NCI-H446 (cell line): ENCODE results near the gene ARAP1.

Experiments
- DNase-seq, 2 experiments: peaks; one replicate each; lab custom pipeline; 2025; lab: John Stamatoyannopoulos, UW

ARAP1 gene

GRCh38 chr11:72743321-72744221 lies 8.6 kb downstream of the ARAP1 start:
- no peak for DNase-seq

GRCh38 chr11:72742513-72743320 lies 9.5 kb downstream of the ARAP1 start:
- no peak for DNase-seq

GRCh38 chr11:72741849-72742512 lies 10.2 kb downstream of the ARAP1 start:
- DNase-seq: no peak

- DNase-seq: no peak
Measured at GRCh38 chr11:72741429-72741833, 10.8 kb downstream of the ARAP1 start.

DNA sequence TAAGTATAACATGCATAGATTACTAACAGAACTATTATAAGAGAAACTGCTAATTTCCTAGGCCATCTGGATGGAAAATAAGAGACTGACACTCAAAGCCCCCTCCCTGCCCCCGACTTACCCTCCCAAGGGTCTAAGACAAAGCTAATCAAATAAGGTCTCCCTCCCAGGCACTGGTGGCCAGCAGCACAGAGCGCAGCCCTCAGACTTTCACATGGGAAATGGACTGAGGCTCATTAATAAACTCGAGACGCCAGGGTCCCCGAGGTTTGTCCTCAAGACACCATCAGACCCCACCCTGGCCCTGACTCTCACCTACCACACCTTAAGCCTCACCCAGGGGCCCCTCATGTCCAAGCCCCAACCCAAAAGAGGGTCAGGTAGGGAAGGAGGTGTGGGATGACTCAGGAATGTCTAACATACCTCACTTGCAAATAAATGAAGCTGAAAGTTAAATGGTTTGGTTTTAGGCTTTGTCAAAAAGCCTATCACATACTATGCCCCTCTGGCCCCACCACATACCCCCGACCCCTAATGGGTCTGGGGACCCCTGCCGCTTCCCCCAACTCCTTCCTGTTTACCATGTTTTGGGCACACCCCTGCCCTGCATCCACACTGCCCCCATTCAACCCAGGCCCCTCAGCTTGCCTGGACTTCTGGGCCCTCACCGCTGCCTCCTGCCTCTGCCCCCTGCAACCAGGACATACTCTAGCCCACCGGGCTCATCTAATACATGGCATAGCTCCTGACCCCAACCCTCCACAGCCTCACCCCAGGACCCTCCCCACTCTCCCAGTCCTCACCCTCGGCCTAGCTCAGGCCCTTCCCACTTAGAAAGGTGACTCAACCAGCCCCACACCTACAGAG lies 11.4 kb downstream of the ARAP1 start:
- DNase-seq: no peak

DNA sequence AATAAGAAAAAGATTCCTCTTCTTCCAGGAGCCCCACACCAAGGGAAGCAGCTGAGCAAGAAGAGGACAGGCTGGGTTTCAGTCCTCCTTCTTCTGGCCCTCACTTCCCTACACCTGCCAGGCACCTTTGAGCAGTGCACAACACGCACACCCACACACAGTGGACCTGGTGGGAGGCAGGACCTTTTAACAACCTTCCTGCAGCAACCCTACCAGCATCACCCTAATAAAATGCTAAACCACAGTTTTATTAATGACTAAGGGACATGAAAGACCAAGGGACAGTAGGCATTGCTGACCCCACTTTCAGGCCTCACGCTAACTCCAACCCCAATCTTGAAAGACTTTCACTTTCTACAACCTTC lies 12.2 kb downstream of the ARAP1 start:
- DNase-seq: no peak

GRCh38 chr11:72739240-72740059 lies 12.8 kb downstream of the ARAP1 start:
- no peak for DNase-seq

- DNase-seq: no peak
Measured at GRCh38 chr11:72738199-72739141, 13.7 kb downstream of the ARAP1 start.

DNA sequence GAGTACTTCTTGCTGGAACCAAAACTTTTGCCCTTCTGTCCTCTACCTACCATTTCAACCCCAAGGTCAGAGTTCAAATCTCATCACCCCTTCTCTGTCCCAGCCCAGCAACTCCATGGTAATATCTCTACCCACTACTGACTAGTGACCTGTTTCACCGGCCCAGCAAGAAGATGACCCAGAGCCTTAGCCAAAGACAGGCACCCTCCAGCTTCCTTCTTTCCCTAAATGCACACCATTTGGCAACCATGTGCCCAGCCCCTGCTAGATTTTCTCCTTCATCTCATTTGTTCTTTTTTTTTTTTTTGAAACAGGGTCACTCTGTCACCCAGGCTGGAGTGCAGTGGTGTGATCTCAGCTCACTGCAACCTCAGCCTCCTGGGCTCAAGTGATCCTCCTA lies 14.9 kb downstream of the ARAP1 start:
- DNase-seq: no peak

DNA sequence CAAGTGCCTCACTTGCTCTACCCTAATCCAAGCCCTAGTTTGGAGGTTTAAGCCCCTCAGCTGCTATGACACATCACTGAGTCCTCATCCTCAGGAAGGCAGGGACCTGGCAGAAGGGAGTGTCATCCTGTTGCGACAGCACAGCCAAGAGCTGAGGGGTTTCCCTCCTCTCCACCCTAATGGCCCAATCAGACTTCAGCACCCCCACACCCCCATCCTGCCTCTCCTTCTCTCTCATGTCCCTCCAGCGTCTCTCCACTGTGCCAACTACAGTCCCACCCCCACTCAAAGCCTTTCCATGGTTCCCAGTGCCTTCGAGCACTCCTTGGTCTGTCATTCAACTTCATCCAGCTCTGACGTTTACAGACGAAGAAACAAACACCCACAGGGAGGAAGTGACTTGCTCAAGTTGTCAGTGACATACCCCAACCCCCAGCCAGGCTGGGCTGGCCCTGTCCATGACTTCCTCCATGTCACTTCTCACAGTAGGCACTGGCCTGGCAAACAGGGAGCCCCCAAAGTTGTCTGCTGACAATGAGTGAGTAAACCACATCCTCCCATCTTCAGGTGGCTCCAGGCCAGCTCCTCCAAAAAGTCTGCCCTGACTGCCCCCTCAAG lies 15.6 kb downstream of the ARAP1 start:
- no peak for DNase-seq

DNA sequence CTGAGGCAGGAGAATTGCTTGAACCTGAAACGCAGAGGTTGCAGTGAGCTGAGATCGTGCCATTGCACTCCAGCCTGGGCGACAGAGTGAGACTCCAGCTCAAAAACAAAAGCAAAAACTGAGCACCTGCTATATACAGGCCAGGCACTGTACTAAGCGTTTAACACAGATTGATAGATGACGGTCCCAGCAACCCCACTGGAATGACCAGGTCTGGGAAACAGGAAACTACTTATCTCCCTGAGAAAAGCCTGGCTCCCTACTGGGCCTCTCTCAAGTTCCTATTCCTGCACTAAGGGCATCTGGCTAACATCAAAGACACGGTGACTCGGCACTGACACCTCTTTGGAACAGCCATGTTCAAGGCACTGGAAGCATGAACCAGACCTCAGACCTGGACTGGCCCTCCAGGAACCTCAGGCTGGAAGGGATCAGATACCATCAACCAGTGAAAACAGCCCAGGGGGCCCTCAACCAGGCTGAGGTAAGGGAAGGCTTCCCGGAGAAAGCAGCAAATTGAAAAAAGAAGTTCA lies 16.6 kb downstream of the ARAP1 start:
- no peak for DNase-seq

GRCh38 chr11:72732329-72732728 lies 19.9 kb downstream of the ARAP1 start:
- no peak for DNase-seq

- DNase-seq: no peak
Measured at GRCh38 chr11:72730737-72731136, 21.5 kb downstream of the ARAP1 start.

DNA sequence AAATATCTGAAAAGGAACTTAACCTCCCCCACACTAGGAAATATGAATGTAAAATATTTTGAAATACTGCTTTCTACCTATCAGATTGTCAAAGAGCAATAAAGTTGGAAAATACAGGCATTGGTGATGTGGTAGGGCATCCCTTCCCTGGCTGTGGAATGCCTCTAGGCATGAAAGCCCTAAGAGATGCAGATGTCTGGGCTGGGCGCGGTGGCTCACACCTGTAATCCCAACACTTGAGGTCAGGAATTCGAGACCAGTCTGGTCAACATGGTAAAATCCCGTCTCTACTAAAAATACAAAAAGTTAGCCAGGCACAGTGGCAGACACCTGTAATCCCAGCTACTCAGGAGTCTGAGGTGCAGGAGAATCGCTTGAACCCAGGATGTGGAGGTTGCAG lies 22.0 kb downstream of the ARAP1 start:
- no peak for DNase-seq

DNA sequence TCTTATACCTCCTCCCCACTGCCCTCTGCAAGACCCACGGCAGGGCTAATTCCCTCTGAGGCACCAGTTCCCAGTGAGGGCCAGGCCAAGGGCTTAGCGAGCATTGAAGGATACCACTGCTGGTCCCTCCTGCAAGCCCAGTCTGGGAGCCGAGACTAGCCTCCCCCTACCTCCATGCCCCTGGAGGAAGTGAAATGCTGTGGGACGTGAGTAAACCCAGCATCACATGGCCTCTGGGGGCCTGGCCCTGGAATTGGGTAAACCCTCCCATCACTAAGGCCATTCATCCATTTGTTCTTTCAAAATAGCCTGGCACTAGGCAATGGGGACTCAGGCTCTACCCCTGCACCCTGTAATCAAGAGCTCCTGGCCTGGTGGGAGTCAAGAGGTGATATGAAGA lies 24.7 kb downstream of the ARAP1 start:
- no peak for DNase-seq

GRCh38 chr11:72726266-72727220 lies 25.7 kb downstream of the ARAP1 start:
- no peak for DNase-seq

DNA sequence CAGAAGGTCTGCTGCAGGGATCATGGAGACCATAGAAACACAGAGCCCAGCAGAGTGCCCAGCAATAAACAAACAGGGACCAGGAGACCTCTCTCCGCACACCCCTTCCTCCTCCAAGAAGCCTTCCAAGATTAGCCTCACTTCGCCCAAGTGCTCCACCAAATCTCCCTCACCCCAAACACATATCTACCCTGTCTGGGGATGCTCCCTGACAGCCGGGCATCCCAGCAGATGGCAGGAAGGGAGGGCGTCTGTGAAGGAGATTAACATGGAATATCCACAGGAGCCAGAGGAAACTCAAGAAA lies 26.5 kb downstream of the ARAP1 start:
- no peak for DNase-seq
